OCI-LY3 (cell line): Measurements from ENCODE around the gene SAMD4A.

Source experiments
- EZH2phosphoT487 ChIP-seq: fragments of 200-600 bp; shearing (Covaris generic); IDR thresholded peaks from 2 replicates; pipeline ENCODE4 v1.6.1; 2018; ENCODE audit warnings: antibody characterized with exemption, mixed run types, low read depth
- TF ChIP-seq, protein P1 (sequence below): fragments of 200-600, 300-600 bp; sonication (generic); IDR thresholded peaks from 2 replicates; pipeline ENCODE4 v1.5.1; 2014; ENCODE audit warnings: antibody characterized with exemption, low read length, low read depth

DNA sequence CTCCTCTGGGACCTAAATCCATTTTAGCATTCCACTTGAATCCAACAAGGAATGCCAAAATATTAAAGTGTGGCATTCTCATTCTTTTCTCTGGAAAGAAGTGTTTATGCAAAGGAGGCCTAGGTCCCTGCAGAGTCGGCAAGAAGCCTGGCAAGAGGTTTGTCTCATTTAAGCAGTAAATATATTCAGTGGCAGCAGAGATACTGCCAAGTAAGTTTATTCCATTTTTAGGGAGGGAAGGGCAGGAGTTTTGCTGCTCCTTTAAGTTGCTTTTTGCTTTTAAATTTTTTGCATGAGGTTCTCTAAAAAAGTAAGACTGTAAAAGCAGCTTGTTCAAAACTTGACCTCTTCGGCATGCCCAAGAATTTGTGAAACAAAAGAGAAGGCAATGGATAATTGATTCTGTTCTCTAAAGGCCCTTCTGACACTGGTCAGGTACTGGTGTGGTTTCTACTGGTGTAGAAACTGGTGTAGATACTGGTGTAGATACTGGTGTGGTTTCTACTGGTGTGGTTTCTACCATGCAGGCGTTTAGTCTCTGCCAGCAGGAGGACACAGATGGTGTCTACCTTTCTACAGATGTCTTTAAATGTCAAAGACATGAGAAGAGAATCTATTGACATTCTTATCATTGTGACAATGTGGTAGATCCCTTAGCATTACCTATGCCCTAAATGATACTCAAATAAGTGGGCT is 107.3 kb downstream of the SAMD4A start:
- TF ChIP-seq, protein P1, sequence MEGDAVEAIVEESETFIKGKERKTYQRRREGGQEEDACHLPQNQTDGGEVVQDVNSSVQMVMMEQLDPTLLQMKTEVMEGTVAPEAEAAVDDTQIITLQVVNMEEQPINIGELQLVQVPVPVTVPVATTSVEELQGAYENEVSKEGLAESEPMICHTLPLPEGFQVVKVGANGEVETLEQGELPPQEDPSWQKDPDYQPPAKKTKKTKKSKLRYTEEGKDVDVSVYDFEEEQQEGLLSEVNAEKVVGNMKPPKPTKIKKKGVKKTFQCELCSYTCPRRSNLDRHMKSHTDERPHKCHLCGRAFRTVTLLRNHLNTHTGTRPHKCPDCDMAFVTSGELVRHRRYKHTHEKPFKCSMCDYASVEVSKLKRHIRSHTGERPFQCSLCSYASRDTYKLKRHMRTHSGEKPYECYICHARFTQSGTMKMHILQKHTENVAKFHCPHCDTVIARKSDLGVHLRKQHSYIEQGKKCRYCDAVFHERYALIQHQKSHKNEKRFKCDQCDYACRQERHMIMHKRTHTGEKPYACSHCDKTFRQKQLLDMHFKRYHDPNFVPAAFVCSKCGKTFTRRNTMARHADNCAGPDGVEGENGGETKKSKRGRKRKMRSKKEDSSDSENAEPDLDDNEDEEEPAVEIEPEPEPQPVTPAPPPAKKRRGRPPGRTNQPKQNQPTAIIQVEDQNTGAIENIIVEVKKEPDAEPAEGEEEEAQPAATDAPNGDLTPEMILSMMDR: no peak
- no peak for TF ChIP-seq EZH2phosphoT487
